Fibroblast of skin of right biceps (primary cell): ENCODE data around the gene RNF31.
A peak's percentile ranks its signal among the peaks of the same experiment; 100 is the strongest.

ENCODE experiments used
- DNase-seq: peaks from one replicate; pipeline ENCODE4 v3.0.0-alpha.2; 2013

Gene RNF31

GRCh38 chr14:24138396-24139271 is 8.7 kb upstream of the RNF31 start:
- DNase-seq: no peak

GRCh38 chr14:24139272-24139934 is 7.9 kb upstream of the RNF31 start:
- no peak for DNase-seq

GRCh38 chr14:24141097-24141880 is 6.0 kb upstream of the RNF31 start, which contains the start of gene EMC9:
EMC9 (minus strand) TSS chr14:24141591; CDS start chr14:24141304, 287 bp downstream.
- DNase-seq: peak; percentile 100

GRCh38 chr14:24143511-24143910 is 3.8 kb upstream of the RNF31 start:
- DNase-seq: peak; percentile 76

- DNase-seq: no peak
These were observed 2.8 kb upstream of the RNF31 start for GRCh38 chr14:24144451-24144850.

GRCh38 chr14:24145219-24145618 is 2.1 kb upstream of the RNF31 start:
- no peak for DNase-seq

- DNase-seq: no peak
These were observed 1.4 kb upstream of the RNF31 start for GRCh38 chr14:24145690-24146452.

GRCh38 chr14:24146453-24146977 is 783 bp upstream of the RNF31 start, which contains the start of gene PSME2:
PSME2 (minus strand) TSS chr14:24146610; CDS start chr14:24146581, 29 bp downstream.
- DNase-seq: peak; percentile 98

- DNase-seq: no peak
These were observed 597 bp downstream of the RNF31 start for GRCh38 chr14:24147761-24148428.

- DNase-seq: no peak
These were observed 2.1 kb downstream of the RNF31 start for GRCh38 chr14:24149302-24149969.

GRCh38 chr14:24150061-24150460 is 2.8 kb downstream of the RNF31 start:
- DNase-seq: no peak

- DNase-seq: no peak
These were observed 3.3 kb downstream of the RNF31 start for GRCh38 chr14:24150567-24150966.

- DNase-seq: no peak
These were observed 3.7 kb downstream of the RNF31 start for GRCh38 chr14:24150993-24151392.

GRCh38 chr14:24151404-24152080 is 4.2 kb downstream of the RNF31 start:
- no peak for DNase-seq

- no peak for DNase-seq
These were observed 7.8 kb downstream of the RNF31 start for GRCh38 chr14:24155100-24155499.

GRCh38 chr14:24156840-24157239 is 9.5 kb downstream of the RNF31 start:
- DNase-seq: no peak

GRCh38 chr14:24157331-24157730 is 10.0 kb downstream of the RNF31 start:
- DNase-seq: no peak

GRCh38 chr14:24159777-24160498 is 12.6 kb downstream of the RNF31 start:
- DNase-seq: no peak

- DNase-seq: no peak
These were observed 13.2 kb downstream of the RNF31 start for GRCh38 chr14:24160499-24160849.
